Measurements from ENCODE around the gene SULF2. TPM values are rescaled to one million over a fixed set of nuclear protein-coding genes. Genes with fewer than 3 reads are reported as not detected.
A peak's percentile ranks its signal among the peaks of the same experiment; 100 is the strongest.
"Not testable (repeated sequence)": the region's sequence is repeated elsewhere in the genome, so short reads cannot be mapped to it uniquely, and the experiment has no call there.

Gene SULF2
- total RNA-seq = 10 to 100 TPM; 11.4 to 12.6 TPM
- polyA plus RNA-seq = 10 to 100 TPM in 1 of 2 donors, 1 to 10 TPM in 1; 8.1 to 25.4 TPM

DNA sequence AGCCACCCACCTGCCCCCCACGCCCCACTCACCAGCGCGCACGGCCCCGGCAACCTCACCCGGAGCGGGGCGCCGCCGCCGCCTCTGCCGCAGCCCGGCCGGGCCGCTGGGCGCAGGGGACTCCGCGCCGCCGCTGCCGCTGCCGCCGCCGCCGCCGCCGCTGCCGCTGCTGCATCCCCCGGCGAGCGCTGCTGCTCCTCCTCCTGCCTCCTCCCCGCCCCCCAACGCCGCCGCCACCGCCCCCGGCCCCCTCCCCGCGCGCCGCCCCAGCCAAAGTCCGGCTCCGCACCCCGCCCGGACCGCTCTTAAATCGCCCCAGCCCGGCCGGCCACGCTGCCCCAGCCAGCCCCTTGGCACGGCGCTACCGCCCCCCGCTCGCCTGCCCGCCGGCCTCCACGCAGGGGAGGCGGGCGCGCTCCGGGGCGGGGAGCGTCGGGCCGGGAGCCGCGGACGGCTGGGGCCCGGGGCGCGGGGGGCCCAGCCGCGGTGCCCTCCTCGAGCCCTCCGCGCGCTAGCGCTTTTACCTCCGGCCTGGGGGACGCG lies at the start of gene SULF2:
TSS of gene SULF2 (minus strand) at position 171 of the 543 bp plus-strand sequence. CDS start 28,118 bp downstream, outside the sequence.
- no peaks in the 10 kb centered on the region for H3K36me3 ChIP-seq (ENCODE audit: control insufficient read depth in 4 of 4, insufficient read depth in 3 of 4, low read depth in 1 of 4, low read length in 3 of 4)
- TF ChIP-seq, protein P1, sequence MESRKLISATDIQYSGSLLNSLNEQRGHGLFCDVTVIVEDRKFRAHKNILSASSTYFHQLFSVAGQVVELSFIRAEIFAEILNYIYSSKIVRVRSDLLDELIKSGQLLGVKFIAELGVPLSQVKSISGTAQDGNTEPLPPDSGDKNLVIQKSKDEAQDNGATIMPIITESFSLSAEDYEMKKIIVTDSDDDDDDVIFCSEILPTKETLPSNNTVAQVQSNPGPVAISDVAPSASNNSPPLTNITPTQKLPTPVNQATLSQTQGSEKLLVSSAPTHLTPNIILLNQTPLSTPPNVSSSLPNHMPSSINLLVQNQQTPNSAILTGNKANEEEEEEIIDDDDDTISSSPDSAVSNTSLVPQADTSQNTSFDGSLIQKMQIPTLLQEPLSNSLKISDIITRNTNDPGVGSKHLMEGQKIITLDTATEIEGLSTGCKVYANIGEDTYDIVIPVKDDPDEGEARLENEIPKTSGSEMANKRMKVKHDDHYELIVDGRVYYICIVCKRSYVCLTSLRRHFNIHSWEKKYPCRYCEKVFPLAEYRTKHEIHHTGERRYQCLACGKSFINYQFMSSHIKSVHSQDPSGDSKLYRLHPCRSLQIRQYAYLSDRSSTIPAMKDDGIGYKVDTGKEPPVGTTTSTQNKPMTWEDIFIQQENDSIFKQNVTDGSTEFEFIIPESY (IDR thresholded peaks at IDR 0.05) = no peak
- no peak for TF ChIP-seq FOXA2 (IDR thresholded peaks at IDR 0.05)
- TF ChIP-seq, protein P2, sequence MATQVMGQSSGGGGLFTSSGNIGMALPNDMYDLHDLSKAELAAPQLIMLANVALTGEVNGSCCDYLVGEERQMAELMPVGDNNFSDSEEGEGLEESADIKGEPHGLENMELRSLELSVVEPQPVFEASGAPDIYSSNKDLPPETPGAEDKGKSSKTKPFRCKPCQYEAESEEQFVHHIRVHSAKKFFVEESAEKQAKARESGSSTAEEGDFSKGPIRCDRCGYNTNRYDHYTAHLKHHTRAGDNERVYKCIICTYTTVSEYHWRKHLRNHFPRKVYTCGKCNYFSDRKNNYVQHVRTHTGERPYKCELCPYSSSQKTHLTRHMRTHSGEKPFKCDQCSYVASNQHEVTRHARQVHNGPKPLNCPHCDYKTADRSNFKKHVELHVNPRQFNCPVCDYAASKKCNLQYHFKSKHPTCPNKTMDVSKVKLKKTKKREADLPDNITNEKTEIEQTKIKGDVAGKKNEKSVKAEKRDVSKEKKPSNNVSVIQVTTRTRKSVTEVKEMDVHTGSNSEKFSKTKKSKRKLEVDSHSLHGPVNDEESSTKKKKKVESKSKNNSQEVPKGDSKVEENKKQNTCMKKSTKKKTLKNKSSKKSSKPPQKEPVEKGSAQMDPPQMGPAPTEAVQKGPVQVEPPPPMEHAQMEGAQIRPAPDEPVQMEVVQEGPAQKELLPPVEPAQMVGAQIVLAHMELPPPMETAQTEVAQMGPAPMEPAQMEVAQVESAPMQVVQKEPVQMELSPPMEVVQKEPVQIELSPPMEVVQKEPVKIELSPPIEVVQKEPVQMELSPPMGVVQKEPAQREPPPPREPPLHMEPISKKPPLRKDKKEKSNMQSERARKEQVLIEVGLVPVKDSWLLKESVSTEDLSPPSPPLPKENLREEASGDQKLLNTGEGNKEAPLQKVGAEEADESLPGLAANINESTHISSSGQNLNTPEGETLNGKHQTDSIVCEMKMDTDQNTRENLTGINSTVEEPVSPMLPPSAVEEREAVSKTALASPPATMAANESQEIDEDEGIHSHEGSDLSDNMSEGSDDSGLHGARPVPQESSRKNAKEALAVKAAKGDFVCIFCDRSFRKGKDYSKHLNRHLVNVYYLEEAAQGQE (IDR thresholded peaks at IDR 0.05) = no peak
- TF ChIP-seq NR2F2 (IDR thresholded peaks at IDR 0.05) = no peak
- no peak for TF ChIP-seq RAD21 (IDR thresholded peaks at IDR 0.05)
- no peak for TF ChIP-seq EGR1 (IDR thresholded peaks at IDR 0.05; ENCODE audit: low read depth in 2 of 2)
- no peak for TF ChIP-seq GABPA (IDR thresholded peaks at IDR 0.05 in 1 of 2, conservative IDR thresholded peaks at IDR 0.05 in 1 of 2)
- TF ChIP-seq FOXA1 (IDR thresholded peaks at IDR 0.05) = no peak
- TF ChIP-seq JUND (IDR thresholded peaks at IDR 0.05) = no peak
- TF ChIP-seq, protein P3, sequence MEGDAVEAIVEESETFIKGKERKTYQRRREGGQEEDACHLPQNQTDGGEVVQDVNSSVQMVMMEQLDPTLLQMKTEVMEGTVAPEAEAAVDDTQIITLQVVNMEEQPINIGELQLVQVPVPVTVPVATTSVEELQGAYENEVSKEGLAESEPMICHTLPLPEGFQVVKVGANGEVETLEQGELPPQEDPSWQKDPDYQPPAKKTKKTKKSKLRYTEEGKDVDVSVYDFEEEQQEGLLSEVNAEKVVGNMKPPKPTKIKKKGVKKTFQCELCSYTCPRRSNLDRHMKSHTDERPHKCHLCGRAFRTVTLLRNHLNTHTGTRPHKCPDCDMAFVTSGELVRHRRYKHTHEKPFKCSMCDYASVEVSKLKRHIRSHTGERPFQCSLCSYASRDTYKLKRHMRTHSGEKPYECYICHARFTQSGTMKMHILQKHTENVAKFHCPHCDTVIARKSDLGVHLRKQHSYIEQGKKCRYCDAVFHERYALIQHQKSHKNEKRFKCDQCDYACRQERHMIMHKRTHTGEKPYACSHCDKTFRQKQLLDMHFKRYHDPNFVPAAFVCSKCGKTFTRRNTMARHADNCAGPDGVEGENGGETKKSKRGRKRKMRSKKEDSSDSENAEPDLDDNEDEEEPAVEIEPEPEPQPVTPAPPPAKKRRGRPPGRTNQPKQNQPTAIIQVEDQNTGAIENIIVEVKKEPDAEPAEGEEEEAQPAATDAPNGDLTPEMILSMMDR (IDR thresholded peaks at IDR 0.05; ENCODE audit: low read depth, low read length, missing input control) = no peak
- TF ChIP-seq HNF4G (IDR thresholded peaks at IDR 0.05) = no peak
- TF ChIP-seq TAF1 (conservative IDR thresholded peaks at IDR 0.05) = no peak
- TF ChIP-seq SP1 (IDR thresholded peaks at IDR 0.05) = no peak
- H3K9me3 ChIP-seq (ENCODE audit: control insufficient read depth in 4 of 4, low read length in 3 of 4) = no peaks in the 10 kb centered on the region
- peak; percentile 61 for DNase-seq (ENCODE audit: low spot score)
- H3K4me1 ChIP-seq (ENCODE audit: control insufficient read depth in 4 of 4, insufficient read depth in 4 of 4, low read length in 3 of 4) = peaks cover 0 to 42% (median 27%) of the 10 kb centered on the region in 4 donors
- H3K27ac ChIP-seq (ENCODE audit: low read depth in 1 of 2, low read length in 2 of 2) = peak within 1 kb of the TSS; percentile 68 to 70
- peak within 1 kb of the TSS; percentile 72 to 83 (median 72) for H3K4me3 ChIP-seq (ENCODE audit: low read depth in 1 of 3, low read length in 3 of 3)
- H3K27me3 ChIP-seq (ENCODE audit: control insufficient read depth in 4 of 4, insufficient read depth in 4 of 4, low read length in 3 of 4) = no peaks in the 10 kb centered on the region
- H3K9ac ChIP-seq (ENCODE audit: low read depth in 1 of 2, low read length in 2 of 2) = peak within 1 kb of the TSS; percentile 28 to 68
- 2% methylated on average over 82 of the region's 82 CpGs for WGBS

DNA sequence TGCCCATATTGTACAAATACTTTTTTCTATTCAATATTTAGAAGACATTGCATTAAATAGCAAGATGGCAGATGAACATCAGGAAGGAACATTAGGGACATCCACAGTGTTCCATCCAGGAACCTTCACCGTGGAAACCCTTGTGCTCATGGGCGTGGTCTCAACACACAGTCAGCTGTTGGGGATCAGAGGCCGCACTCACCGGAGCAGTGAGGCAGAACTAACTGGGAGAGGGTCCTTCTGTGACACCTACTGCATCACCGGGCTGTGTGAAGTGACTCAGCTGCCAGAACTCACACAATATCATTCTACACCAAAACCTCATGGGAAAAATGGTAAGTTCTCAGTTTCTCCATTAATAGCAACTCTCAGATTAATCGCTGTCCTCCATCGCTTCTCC lies 46.4 kb upstream of the SULF2 start:
- H3K9me3 ChIP-seq (ENCODE audit: control insufficient read depth in 4 of 4, low read length in 3 of 4); H3K27ac ChIP-seq (ENCODE audit: low read depth in 1 of 2, low read length in 2 of 2); H3K4me3 ChIP-seq (ENCODE audit: low read depth in 1 of 3, low read length in 3 of 3); H3K4me1 ChIP-seq (ENCODE audit: control insufficient read depth in 4 of 4, insufficient read depth in 4 of 4, low read length in 3 of 4); H3K9ac ChIP-seq (ENCODE audit: low read depth in 1 of 2, low read length in 2 of 2); DNase-seq (ENCODE audit: low spot score); H3K27me3 ChIP-seq (ENCODE audit: control insufficient read depth in 4 of 4, insufficient read depth in 4 of 4, low read length in 3 of 4); H3K36me3 ChIP-seq (ENCODE audit: control insufficient read depth in 4 of 4, insufficient read depth in 3 of 4, low read depth in 1 of 4, low read length in 3 of 4): not testable (repeated sequence)
- WGBS = no CpG with 5 or more reads among the region's 7 CpGs

DNA sequence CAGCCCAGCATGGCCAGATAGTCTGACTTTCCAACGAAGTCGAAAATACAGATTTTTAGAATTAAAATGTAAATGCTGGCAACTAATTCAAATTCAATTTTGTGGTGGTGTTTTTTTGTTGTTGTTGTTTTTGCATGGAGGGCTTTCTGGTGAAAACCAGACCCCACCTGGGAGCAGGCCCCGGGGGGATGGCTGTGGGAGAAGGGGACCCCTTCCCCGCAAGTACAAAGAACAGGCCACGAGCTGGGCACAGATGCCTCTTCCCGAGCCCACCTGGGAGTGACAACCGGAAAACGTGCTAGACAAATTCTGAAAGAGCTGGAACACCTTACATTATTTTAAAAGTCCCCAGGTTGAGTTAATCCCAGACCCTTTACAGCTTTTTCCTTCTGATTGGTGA lies 41.4 kb upstream of the SULF2 start:
- not testable (repeated sequence) for H3K36me3 ChIP-seq (ENCODE audit: control insufficient read depth in 4 of 4, insufficient read depth in 3 of 4, low read depth in 1 of 4, low read length in 3 of 4); H3K9me3 ChIP-seq (ENCODE audit: control insufficient read depth in 4 of 4, low read length in 3 of 4); H3K4me1 ChIP-seq (ENCODE audit: control insufficient read depth in 4 of 4, insufficient read depth in 4 of 4, low read length in 3 of 4); H3K27ac ChIP-seq (ENCODE audit: low read depth in 1 of 2, low read length in 2 of 2); H3K4me3 ChIP-seq (ENCODE audit: low read depth in 1 of 3, low read length in 3 of 3); H3K27me3 ChIP-seq (ENCODE audit: control insufficient read depth in 4 of 4, insufficient read depth in 4 of 4, low read length in 3 of 4); DNase-seq (ENCODE audit: low spot score); H3K9ac ChIP-seq (ENCODE audit: low read depth in 1 of 2, low read length in 2 of 2)
- 75% methylated on average over 8 of the region's 8 CpGs for WGBS

DNA sequence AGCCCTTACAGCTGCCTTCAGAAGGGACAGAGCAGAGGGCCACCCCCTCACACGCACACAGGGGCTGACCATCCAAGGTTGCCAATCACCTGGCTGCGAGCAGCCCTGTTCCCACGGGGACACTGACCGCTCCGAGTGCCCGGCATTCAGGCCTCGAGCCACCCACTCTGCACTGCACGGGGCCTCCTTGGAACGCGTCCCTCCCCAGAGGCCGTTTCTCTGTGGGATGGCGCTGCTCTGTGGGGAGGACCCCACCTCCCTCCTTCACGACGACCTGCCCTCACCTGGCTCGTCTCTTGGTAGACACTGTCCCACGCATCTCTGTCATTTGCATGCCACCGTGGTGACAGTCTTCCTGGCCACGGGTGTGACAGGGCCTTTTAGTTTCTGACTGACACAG lies 40.7 kb upstream of the SULF2 start:
- not testable (repeated sequence) for H3K27ac ChIP-seq (ENCODE audit: low read depth in 1 of 2, low read length in 2 of 2); H3K36me3 ChIP-seq (ENCODE audit: control insufficient read depth in 4 of 4, insufficient read depth in 3 of 4, low read depth in 1 of 4, low read length in 3 of 4); H3K4me1 ChIP-seq (ENCODE audit: control insufficient read depth in 4 of 4, insufficient read depth in 4 of 4, low read length in 3 of 4); H3K9ac ChIP-seq (ENCODE audit: low read depth in 1 of 2, low read length in 2 of 2); H3K4me3 ChIP-seq (ENCODE audit: low read depth in 1 of 3, low read length in 3 of 3); DNase-seq (ENCODE audit: low spot score); H3K27me3 ChIP-seq (ENCODE audit: control insufficient read depth in 4 of 4, insufficient read depth in 4 of 4, low read length in 3 of 4); H3K9me3 ChIP-seq (ENCODE audit: control insufficient read depth in 4 of 4, low read length in 3 of 4)
- 73% methylated on average over 18 of the region's 18 CpGs for WGBS
